Activated T-cell treated with anti-CD3 and anti-CD28 coated beads, Interleukin-2, amount 50 U/mL, for 1 hour (primary cell): Measurements from ENCODE around the gene MACROD2.
"Not testable (repeated sequence)": the region's sequence is repeated elsewhere in the genome, so short reads cannot be mapped to it uniquely, and the experiment has no call there.

Source experiments
- DNase-seq: peaks from one replicate; pipeline ENCODE4 v3.0.0-alpha.2; 2020

The MACROD2 gene

DNA sequence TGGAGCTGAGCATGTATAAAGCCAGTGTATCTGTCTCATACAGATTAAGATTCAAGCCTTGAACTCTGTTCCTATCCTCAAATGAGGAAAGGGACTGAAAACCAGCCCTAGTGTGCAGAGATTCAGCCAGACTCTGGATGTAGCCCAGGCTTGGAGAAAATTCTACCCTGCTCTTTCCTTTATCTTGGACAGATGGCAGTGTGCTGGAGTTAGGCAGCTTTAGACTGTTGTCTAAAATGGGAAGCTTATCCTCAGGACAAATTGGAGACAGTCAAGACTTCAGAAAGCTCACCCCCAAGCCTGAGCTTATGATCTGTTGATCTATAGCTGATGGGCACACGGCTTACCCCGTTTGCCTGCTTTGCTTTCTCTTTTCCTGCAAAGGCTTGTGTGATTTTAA, 1520.4 kb downstream of the MACROD2 start:
- no peak for DNase-seq

GRCh38 chr20:15520930-15521524, 1525.7 kb downstream of the MACROD2 start:
- no peak for DNase-seq

GRCh38 chr20:15523400-15523799, 1528.1 kb downstream of the MACROD2 start:
- no peak for DNase-seq

GRCh38 chr20:15528391-15529111, 1533.2 kb downstream of the MACROD2 start:
- no peak for DNase-seq

DNA sequence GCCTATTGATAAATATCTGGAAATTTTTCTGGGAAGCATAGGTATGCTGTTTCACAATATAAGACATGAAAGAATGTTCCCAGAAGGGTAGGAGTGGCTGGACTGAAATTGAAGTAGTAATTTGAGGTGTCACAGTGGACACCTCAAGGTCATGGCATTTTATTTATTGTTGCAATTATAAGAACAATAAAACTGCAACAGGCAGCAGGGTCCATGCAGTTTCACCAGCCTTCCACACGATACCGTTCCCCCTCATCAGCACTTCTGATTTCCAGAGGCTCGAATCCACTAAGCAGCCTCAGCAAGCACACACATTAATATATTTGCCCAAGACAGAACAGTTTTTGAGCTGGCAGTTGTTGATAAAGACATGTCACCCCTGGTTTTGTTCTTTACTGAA, 1540.5 kb downstream of the MACROD2 start:
- no peak for DNase-seq

DNA sequence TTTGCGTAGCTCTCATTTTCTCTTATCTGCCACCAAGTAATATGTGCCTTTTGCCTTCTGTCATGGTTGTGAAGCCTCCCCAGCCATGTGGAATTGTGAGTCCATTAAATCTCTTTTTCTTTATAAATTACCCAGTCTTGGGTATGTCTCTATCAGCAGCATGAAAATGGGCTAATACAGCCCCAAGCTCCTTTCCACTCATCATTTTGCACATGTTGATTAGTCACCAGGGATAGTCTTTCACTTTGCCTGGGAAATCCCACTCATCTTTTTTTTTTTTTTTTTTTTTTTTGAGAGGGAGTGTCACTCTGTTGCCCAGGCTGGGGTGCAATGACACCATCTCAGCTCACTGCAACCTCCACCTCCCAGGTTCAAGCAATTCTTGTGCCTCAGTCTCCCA, 1541.9 kb downstream of the MACROD2 start:
- not testable (repeated sequence) for DNase-seq

DNA sequence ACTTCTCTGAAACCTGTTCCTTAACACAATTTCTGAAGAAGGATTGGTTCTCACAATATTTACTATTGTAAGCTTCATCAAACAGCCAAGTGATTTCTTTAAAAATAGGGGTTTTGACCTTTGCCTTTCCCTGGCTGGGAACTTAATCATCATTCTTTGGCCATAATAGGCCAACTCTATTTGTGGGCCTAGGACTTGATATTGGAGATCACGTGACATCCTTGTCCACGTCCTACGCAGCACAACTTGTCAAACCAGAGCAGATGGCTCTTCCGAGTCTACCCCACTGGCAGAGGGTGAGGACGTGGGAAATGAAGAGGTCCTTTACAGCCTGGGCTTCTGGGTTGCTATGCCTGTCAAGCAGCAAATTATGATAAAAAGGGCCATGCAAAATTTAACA, 1547.3 kb downstream of the MACROD2 start:
- DNase-seq, result no peak

GRCh38 chr20:15544742-15545141, 1549.4 kb downstream of the MACROD2 start:
- no peak for DNase-seq

DNA sequence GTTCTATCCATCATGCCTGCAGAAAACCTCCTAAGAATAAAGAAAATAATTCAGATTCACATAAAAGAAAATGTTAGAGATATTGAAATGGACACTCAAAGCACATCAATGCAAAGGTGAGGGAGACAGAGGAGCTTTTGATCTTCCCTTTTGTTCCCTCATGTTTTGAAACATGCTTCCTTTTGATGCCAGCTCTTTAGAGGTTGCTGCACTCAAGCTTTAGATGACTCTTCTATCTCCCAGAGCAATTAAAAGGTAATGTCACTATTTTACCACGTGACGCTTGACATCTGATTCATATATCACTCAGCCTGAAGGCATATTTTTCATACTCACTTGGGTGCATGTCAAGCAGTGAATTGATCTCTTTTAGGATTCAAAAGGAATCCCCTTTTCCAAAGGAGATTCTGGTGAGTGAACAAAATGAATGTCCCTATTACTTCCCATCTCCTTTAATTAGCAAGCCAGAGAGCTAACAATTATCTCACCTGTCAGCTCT, 1551.3 kb downstream of the MACROD2 start:
- DNase-seq, result no peak

DNA sequence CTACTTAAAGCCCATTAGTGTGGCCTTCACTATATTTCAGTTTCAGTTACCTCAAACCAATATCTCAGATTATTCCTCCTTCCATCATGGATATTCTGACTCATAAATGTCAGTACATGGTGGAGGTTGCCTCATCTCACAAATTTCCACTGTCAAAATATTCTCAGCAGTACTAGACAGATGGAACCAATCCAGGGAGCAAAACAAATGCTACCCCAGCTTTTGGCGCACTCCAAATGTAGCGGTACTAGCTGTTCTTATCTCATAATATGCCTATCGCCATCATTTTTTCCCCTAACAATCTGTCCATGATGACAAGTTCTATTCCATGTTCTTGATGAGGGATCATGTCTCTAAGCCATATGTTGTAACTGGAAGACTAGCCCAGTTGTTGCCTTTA, 1551.8 kb downstream of the MACROD2 start:
- no peak for DNase-seq

DNA sequence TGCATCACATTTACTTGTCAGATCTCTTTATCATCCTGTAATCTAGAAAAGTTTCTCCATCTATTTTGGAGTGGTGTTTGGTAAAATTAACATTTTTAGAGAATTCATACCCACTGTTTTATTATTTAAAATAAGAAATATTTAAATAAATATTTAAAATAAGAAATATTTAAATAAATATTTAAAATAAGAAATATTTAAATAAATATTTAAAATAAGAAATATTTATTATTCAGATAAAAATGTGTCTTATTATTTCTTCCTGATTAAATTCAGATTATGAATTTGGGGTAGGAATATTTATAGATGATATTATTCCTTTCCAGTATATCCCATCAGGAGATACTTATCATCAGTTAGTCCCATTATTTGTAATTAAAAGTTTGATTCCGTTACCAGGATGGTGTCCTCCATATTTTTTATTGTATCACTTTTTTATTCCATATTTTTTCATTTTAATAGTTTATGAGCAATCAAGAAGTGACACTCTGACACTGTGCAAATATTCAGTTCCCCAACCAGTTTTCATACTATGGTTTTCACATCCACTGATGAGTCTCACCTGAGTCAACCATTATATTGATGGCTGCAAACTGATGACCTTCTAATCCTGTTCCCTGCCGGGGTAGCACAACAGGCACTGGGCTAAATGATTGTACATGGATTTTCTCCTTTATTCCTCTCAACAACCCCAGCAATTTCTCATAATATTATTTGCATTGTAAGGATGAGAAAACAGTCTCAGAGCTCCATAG, 1555.0 kb downstream of the MACROD2 start:
- no peak for DNase-seq

- no peak for DNase-seq
Observed at GRCh38 chr20:15555913-15556312, 1560.6 kb downstream of the MACROD2 start.

DNA sequence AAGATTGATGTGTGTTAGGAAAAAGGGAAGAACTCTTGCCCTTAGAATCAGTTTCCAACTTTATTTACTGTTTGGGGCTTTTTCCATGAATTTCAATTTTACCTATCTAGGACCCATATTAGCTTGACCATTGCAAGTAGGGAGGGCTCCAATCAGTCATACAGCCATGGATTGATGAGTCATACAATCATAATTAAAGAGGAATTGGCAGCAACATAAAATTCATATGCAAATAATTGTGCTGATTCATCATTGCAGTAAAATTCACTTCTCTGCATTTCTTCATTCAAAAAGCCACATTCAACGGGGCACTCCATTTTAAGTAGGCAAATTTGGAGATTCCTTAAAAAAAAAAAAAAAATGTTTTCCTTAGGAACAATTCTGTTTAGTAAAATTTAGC, 1561.6 kb downstream of the MACROD2 start:
- no peak for DNase-seq

GRCh38 chr20:15561070-15561569, 1565.8 kb downstream of the MACROD2 start:
- no peak for DNase-seq

- DNase-seq, result no peak
Observed at GRCh38 chr20:15561707-15562404, 1566.5 kb downstream of the MACROD2 start.

DNA sequence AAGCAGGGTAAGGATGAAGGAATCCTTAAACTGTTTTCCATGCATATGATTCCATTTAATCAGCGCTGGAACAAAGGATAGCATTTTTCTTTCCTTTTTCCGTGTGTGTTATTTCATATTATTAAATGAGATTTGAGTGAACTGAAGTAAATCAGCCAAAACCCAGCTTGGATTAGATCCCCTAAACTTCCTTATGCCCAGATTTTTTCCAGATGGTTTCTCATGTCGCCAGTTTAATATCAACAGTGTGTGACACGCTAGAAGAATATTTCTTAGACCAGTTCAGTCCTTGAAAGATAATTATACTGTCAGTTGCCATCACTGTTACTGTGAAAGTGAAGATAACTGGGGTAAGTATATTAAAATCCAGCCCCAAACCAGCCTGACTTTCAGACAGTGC, 1568.5 kb downstream of the MACROD2 start:
- no peak for DNase-seq

DNA sequence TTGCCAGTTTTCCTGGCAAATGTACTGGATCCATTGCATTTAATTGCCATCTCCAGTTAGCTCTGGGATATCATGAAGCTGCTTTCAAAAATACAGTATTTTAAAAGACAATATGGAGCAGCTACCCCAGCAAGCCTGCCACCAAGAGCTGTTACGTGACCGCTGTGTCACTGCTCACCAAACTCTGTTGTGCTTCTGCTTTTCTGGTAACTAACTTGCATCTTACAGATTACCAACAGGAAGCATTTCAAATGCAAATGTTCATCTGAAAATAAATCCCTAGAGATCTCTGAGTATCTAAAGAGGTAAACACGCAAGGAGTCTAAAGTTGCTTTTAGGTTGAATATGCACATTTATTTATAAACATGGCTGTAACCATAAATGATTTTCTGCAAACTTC, 1569.7 kb downstream of the MACROD2 start:
- no peak for DNase-seq

DNA sequence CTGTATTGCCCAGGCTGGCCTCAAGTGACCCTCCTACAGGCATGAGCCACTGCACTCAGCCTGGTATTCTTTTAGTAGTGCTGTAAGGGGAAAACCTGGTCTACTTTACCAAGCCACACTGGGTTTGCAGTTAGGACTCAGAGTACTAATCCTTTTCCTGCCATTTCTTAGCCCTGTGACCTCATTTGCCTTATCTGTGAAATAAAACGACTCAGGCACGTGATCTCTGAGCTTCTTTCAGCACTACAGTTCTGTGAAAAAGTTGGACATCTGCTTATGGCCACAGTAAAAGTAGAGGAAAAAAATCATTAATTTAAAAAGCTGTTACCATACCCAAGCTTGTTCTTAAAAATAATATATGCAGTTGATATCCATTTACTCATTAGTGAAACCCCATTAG, 1570.5 kb downstream of the MACROD2 start:
- DNase-seq, result no peak

DNA sequence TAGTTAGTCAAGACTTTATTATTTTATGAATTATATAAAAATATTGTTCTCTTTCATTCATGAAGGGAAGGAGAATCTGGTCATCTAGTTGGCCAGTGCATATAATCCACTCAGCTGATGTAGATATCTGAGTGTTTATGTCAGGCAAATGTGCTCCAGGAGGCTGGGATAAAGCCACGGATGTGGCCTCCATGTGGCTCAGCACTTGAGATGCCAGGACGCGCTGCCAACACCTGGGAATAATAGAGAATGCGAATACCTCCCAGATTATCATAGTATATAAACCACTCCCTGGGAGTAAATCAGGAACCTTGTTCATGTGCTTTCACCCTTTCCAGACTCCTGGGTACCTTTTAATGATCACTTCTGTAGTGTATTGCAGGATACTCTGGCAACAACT, 1571.9 kb downstream of the MACROD2 start:
- no peak for DNase-seq

DNA sequence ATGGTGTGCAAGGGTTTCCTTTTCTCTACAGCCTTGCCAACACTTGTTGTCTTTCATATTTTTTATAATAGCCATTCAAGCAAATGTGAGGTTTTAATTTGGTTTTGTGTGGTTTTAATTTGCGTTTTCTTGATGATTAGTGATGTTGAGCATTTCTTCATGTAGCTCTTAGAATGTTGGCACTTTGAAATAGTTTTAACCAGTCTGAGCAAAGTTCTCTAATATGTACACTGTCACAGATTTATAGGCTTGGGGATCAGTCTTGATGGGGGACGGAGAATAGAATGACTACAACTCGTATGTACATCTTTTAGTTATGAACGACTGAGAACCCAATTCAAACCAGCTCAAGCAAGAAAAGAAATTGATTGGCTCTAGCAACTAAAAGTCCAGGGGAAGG, 1574.8 kb downstream of the MACROD2 start:
- DNase-seq, result no peak

GRCh38 chr20:15571056-15571455, 1575.7 kb downstream of the MACROD2 start:
- no peak for DNase-seq

- no peak for DNase-seq
Observed at GRCh38 chr20:15575255-15575654, 1579.9 kb downstream of the MACROD2 start.

DNA sequence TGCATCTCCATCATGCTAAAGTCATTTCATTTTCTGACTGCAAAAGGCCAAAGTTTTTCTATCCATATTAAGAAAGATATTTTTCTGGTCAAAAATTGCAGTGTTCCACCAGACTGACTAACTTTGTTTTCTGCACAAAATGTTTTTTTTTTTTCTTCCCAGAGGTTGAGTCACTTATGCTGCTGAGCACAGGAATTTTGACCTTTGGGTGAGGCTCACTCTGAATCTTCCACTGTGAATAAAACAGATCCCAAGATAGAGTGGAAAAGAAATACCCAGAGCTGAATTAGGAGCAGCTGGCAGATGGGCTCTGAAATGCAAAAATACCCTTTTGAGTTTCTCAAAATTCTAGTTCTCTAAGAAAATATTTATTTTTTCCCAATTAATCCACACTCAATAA, 1581.1 kb downstream of the MACROD2 start:
- no peak for DNase-seq
